Measurements from ENCODE around the gene IFITM2. TPM values are rescaled to one million over a fixed set of nuclear protein-coding genes. Genes with fewer than 3 reads are reported as not detected.

IFITM2 gene
- total RNA-seq, 1 experiment from 2014 or later, result 421 TPM

- Mint-ChIP-seq H3K9me3 (peaks cover 21 to 25% of the 10 kb centered on the region in 2 experiments), H3K4me1 (peaks cover 33 to 41% of the 10 kb centered on the region in 2 experiments), H3K27ac (no peak overlapping the region), H3K4me3 (no peak overlapping the region), H3K27me3 (ENCODE audit: low read depth) (peaks cover 3% of the 10 kb centered on the region), H3K36me3 (ENCODE audit: insufficient read depth in 1 of 3, low read depth in 3 of 3) (peaks cover 4 to 38% (median 13%) of the 10 kb centered on the region in 3 experiments; a peak in 6 of 7 replicates)
- DNase-seq, result peak; percentile 26
- Histone ChIP-seq H3K23me2 (ENCODE audit: insufficient read length, low read depth, low read length, poor library complexity, severe bottlenecking) (no peaks in the 10 kb centered on the region), H2BK12ac (ENCODE audit: insufficient read length, low read depth, low read length) (no peak overlapping the region), H3K27ac (ENCODE audit: insufficient read length, low read depth, low read length) (no peak overlapping the region), H3K9me3 (ENCODE audit: control insufficient read depth, low read depth, low read length) (no peaks in the 10 kb centered on the region), H2BK20ac (ENCODE audit: low read depth, low read length, poor library complexity, severe bottlenecking) (no peak overlapping the region), H4K20me1 (ENCODE audit: control insufficient read depth, insufficient read depth, insufficient read length) (no peaks in the 10 kb centered on the region), H4K91ac (ENCODE audit: insufficient read length, low read depth, low read length) (no peak overlapping the region), H3K14ac (ENCODE audit: insufficient read depth, low read length) (no peak overlapping the region), H3K56ac (ENCODE audit: insufficient read length, low read depth, low read length) (no peak overlapping the region), H3T11ph (ENCODE audit: low read length) (no peak overlapping the region), H3K4ac (ENCODE audit: low read depth, low read length) (no peak overlapping the region), H3K18ac (ENCODE audit: insufficient read length, low read depth, low read length) (no peak overlapping the region), H4K5ac (ENCODE audit: insufficient read length, low read depth, low read length) (no peak overlapping the region), H3K23ac (ENCODE audit: insufficient read length, low read depth, low read length) (no peak overlapping the region), H2AK5ac (ENCODE audit: insufficient read length, low read length) (no peak overlapping the region), H3K4me2 (ENCODE audit: insufficient read depth, insufficient read length, low read length) (no peak overlapping the region), H4K8ac (replicated peaks; ENCODE audit: insufficient read length, low read depth, low read length) (no peak overlapping the region), H3K4me1 (ENCODE audit: insufficient read depth, low read length) (peaks cover 4% of the 10 kb centered on the region; the same call in 1 of the 2 replicates), H3K9ac (ENCODE audit: extremely low read depth, insufficient read length, low read length) (no peak overlapping the region), H3K79me1 (ENCODE audit: insufficient read depth, low read depth, low read length, poor library complexity, severe bottlenecking) (no peaks in the 10 kb centered on the region), H3K27me3 (ENCODE audit: insufficient read depth, low read length) (no peaks in the 10 kb centered on the region), H2BK5ac (ENCODE audit: insufficient read length, low read length) (no peak overlapping the region), H2BK15ac (ENCODE audit: low read depth, low read length) (no peak overlapping the region), H2AFZ (ENCODE audit: low read length) (no peak overlapping the region), H3K79me2 (ENCODE audit: insufficient read depth, low read length) (no peaks in the 10 kb centered on the region), H2BK120ac (ENCODE audit: low read depth, low read length, poor library complexity, severe bottlenecking) (no peak overlapping the region)
- no CpG with 5 or more reads among the region's 34 CpGs for WGBS (ENCODE audit: extremely low coverage, insufficient read length, low lambda C conversion rate)
- TF ChIP-seq, protein P1, sequence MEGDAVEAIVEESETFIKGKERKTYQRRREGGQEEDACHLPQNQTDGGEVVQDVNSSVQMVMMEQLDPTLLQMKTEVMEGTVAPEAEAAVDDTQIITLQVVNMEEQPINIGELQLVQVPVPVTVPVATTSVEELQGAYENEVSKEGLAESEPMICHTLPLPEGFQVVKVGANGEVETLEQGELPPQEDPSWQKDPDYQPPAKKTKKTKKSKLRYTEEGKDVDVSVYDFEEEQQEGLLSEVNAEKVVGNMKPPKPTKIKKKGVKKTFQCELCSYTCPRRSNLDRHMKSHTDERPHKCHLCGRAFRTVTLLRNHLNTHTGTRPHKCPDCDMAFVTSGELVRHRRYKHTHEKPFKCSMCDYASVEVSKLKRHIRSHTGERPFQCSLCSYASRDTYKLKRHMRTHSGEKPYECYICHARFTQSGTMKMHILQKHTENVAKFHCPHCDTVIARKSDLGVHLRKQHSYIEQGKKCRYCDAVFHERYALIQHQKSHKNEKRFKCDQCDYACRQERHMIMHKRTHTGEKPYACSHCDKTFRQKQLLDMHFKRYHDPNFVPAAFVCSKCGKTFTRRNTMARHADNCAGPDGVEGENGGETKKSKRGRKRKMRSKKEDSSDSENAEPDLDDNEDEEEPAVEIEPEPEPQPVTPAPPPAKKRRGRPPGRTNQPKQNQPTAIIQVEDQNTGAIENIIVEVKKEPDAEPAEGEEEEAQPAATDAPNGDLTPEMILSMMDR (conservative IDR thresholded peaks at IDR 0.05), result no peak
These were observed 23.2 kb downstream of the IFITM2 start for GRCh38 chr11:330694-331357.
